H7 (cell line): ENCODE measurements around the gene RPL38. TPM values are rescaled to one million over a fixed set of nuclear protein-coding genes. Genes with fewer than 3 reads are reported as not detected.
"Not testable (repeated sequence)": the region's sequence is repeated elsewhere in the genome, so short reads cannot be mapped to it uniquely, and the experiment has no call there.

Source experiments
- DNase-seq: peaks from one replicate; pipeline ENCODE4 v3.0.0; 2012
- H3K27me3 ChIP-seq: 2 replicates; pipeline ENCODE4 v1.6.0; 2011; ENCODE audit warnings: mild to moderate bottlenecking, low read length; ENCODE audit not compliant: control insufficient read depth, insufficient read depth
- H3K36me3 ChIP-seq: replicated peaks from 2 replicates; pipeline ENCODE4 v1.5.1; 2011; ENCODE audit warnings: low read length; ENCODE audit not compliant: control insufficient read depth, insufficient read depth
- H3K4me3 ChIP-seq: 2 replicates; pipeline ENCODE4 v1.5.1; 2011; ENCODE audit warnings: low read depth, mild to moderate bottlenecking, control low read depth, low read length, moderate library complexity; ENCODE audit not compliant: insufficient read depth
- total RNA-seq: library from RNA; depleted of rRNA; stranded (reverse); fragments of >200 nt; shearing (Covaris generic); gene quantifications from 2 replicates; pipeline ENCODE4 v1.2.3, GENCODE V29; 2014

RPL38 gene
- total RNA-seq, 1 experiment from 2014 or later: 1,534 TPM

GRCh38 chr17:74176546-74177001, 26.9 kb upstream of the RPL38 start:
- no peaks in the 10 kb centered on the region for H3K36me3 ChIP-seq
- H3K27me3 ChIP-seq: no peaks in the 10 kb centered on the region; the same call in 1 of the 2 replicates
- no peak overlapping the region for H3K4me3 ChIP-seq
- peak; percentile 86 for DNase-seq

GRCh38 chr17:74177018-74177450, 26.4 kb upstream of the RPL38 start:
- peak; percentile 9 for DNase-seq

DNA sequence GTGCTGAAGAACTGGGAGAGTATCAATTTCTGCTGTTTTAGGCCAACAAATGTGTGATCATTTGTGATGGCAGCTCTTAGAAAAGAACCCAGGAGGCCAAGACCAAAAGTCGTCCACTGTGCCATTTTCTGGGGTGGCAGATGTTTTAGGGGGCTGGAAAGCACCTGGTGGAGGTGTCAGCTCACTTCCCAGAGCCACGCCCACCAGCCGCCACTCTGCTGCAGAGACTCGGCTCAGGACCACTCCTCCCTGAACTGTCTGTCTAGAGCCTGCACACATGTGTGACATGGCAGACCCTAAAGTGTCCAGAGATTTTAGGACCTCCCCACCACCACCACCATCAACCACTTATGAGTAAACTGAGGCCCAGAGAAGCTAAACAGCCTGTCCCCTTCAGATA, 23.9 kb upstream of the RPL38 start:
- peak; percentile 12 for DNase-seq
- no peaks in the 10 kb centered on the region for H3K36me3 ChIP-seq
- H3K4me3 ChIP-seq: no peak overlapping the region
- no peaks in the 10 kb centered on the region; the same call in 1 of the 2 replicates for H3K27me3 ChIP-seq

More at GRCh38 chr17:74177018-74177450, 26.4 kb upstream of the RPL38 start:
- Histone ChIP-seq H3K36me3 (no peaks in the 10 kb centered on the region), H3K4me3 (no peak overlapping the region), H3K27me3 (no peaks in the 10 kb centered on the region; the same call in 1 of the 2 replicates)

DNA sequence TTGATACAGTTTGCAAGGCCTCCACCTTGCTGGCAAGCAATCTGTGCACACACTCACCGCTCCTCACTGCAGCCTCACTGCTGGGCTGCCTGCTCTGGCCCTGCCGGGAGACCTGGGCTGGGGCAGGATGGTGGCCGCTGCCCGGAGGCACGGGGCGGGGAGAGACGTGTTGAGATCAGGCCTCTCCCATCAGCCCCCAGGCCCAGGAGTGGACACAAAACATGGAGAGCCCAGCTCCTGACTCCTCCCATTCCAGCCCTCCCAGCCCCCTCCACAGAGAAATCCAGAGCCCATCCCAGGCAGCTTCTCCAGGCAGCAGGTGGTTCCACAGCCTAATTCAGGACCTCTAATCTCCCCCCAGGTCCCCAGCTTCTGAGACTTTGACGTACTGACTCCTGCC, 23.1 kb upstream of the RPL38 start:
- Histone ChIP-seq H3K27me3 (no peaks in the 10 kb centered on the region; the same call in 1 of the 2 replicates), H3K36me3 (no peaks in the 10 kb centered on the region), H3K4me3 (no peak overlapping the region)
- peak; percentile 61 for DNase-seq

- H3K27me3 ChIP-seq: no peaks in the 10 kb centered on the region; the same call in 1 of the 2 replicates
- H3K4me3 ChIP-seq: no peak overlapping the region
- H3K36me3 ChIP-seq: no peaks in the 10 kb centered on the region
- peak; percentile 18 for DNase-seq
Observed at GRCh38 chr17:74181341-74181740, 22.1 kb upstream of the RPL38 start.

- Histone ChIP-seq H3K27me3 (no peaks in the 10 kb centered on the region; the same call in 1 of the 2 replicates), H3K4me3 (no peak overlapping the region), H3K36me3 (no peaks in the 10 kb centered on the region)
- peak; percentile 34 for DNase-seq
Observed at GRCh38 chr17:74182041-74182723, 21.3 kb upstream of the RPL38 start.

- DNase-seq: peak; percentile 35
- Histone ChIP-seq H3K4me3 (no peak overlapping the region), H3K27me3 (no peaks in the 10 kb centered on the region), H3K36me3 (no peaks in the 10 kb centered on the region)
Observed at GRCh38 chr17:74183411-74183810, 20.1 kb upstream of the RPL38 start.

- DNase-seq: peak; percentile 20
- Histone ChIP-seq H3K4me3 (no peak overlapping the region), H3K36me3 (no peaks in the 10 kb centered on the region), H3K27me3 (no peaks in the 10 kb centered on the region)
Observed at GRCh38 chr17:74185571-74186185, 17.8 kb upstream of the RPL38 start.

- Histone ChIP-seq H3K27me3 (no peaks in the 10 kb centered on the region), H3K36me3 (no peaks in the 10 kb centered on the region), H3K4me3 (no peak overlapping the region)
- DNase-seq: no peak
Observed at GRCh38 chr17:74186498-74186897, 17.0 kb upstream of the RPL38 start.

DNA sequence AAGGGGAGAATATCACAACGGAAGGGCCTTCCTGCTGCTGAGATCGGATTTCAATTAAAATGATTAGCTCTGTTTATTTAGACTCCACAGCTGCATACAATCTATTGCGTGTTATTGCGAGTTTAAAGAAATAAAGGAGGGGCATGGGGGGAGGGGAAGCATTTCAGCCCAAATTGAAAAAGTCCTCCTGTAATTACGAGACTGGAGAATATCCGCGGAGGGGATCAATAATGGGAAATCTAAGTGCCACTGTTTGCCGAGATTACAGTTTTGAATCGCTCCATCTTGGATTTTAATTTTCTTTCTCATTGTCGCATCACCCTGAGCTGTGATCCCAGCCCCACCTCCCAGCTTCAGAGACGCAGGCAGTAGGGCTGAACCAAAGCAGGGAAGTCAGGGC, 15.7 kb upstream of the RPL38 start:
- Histone ChIP-seq H3K27me3 (no peaks in the 10 kb centered on the region), H3K4me3 (no peak overlapping the region), H3K36me3 (no peaks in the 10 kb centered on the region)
- no peak for DNase-seq

DNA sequence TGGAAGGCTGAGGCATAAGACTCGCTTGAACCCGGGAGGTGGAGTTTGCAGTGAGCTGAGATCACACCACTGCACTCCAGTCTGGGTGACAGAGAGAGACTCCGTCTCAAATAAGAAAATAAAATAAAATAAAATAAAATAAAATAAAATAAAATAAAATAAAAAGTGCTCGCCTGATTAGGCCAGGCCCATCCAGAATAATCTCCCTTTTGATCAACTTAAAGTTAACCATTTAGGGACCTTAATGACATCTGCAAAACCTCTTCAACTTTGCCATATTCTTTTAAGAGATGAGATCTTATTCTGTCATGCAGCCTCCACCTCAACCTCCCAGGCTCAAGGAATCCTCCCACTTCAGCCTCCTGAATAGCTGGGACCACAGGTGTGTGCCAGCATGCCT, 14.8 kb upstream of the RPL38 start:
- not testable (repeated sequence) for H3K27me3 ChIP-seq, DNase-seq, H3K36me3 ChIP-seq, H3K4me3 ChIP-seq

DNA sequence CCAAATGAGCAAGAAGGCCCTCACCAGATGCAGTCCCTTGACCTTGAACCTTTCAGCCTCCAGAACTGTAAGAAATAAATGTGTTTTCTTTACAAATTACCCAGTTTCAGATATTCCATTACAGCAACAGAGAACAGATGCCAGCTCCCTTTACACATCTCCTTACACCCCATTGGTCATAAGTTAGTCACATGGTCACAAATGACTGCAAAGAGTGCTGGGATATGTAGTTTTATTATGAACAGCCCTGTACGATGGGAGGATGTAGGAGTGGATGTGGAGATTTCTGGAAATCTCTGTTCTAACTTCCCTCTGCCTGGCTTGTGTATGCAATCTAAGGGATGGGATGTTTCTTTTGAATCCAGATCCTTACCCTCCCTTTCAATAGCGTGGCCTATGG, 13.3 kb upstream of the RPL38 start:
- DNase-seq: peak; percentile 82
- Histone ChIP-seq H3K36me3 (no peaks in the 10 kb centered on the region), H3K4me3 (no peak overlapping the region), H3K27me3 (no peaks in the 10 kb centered on the region)

DNA sequence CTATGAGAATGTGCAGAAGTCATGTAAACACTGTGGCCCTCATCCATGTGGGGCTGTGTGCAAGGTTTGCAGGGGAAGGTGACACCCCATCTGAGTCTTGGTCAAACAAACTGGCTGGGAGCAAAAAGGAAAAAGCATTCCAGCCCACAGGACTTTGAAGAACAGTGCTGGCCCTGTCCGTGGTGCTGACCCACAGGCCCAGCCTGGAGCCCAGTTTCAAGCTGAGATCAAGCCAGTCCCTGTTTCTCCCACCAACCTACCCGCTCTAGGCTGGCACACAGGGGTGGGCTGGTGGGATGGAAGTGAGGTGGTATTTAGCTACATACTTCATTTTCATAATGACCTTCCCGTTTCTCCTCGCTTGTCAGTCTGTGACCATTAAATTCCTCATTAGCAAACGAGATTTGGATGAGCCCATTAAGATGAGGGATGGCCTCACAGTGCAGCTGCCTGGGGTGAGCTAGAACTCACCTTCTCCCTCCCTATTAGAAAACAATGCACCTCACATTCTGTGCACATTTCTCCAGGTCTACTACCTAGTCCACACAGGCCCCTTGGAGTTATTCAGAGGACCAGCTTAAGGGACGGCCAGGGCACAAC, 12.6 kb upstream of the RPL38 start:
- peak; percentile 66 for DNase-seq
- no peak overlapping the region for H3K4me3 ChIP-seq
- H3K27me3 ChIP-seq: no peaks in the 10 kb centered on the region
- no peaks in the 10 kb centered on the region for H3K36me3 ChIP-seq

GRCh38 chr17:74192950-74193781, 10.3 kb upstream of the RPL38 start:
- no peaks in the 10 kb centered on the region; the same call in 1 of the 2 replicates for H3K27me3 ChIP-seq
- DNase-seq: peak; percentile 24
- H3K36me3 ChIP-seq: no peaks in the 10 kb centered on the region
- no peak overlapping the region for H3K4me3 ChIP-seq
